Measurements from ENCODE around the gene ROM1. TPM values are rescaled to one million over a fixed set of nuclear protein-coding genes. Genes with fewer than 3 reads are reported as not detected.

The ROM1 gene
- total RNA-seq, 1 experiment from 2014 or later = 1.6 TPM

GRCh38 chr11:62601372-62602140, 11.5 kb upstream of the ROM1 start, which contains the start of gene MTA2:
Gene MTA2, minus strand, starts transcription at chr11:62601865. Its CDS starts 415 bp downstream, at chr11:62601450.
- CTCF ChIA-PET = interaction anchor here (0.7 to 2.1 kb wide), 12 partner anchors 10 to 177 kb away, joined by 3 to 21 read pairs (median 4); partner anchors contain the start of genes C11orf98, CSKMT, EML3 and ROM1
- intact Hi-C loops (cut with micrococcal nuclease; ENCODE audit: unreplicated experiment) = no loop called here
- peaks cover 35% of the 10 kb centered on the region for H3K4me1 Mint-ChIP-seq (ENCODE audit: low read depth, unreplicated experiment)
- no peaks in the 10 kb centered on the region for H3K9me3 Mint-ChIP-seq (ENCODE audit: low read depth, unreplicated experiment)
- H3K36me3 Mint-ChIP-seq (ENCODE audit: insufficient read depth, unreplicated experiment) = peaks cover 75% of the 10 kb centered on the region
- H3K4me3 Mint-ChIP-seq (ENCODE audit: low read depth, unreplicated experiment) = peak within 1 kb of the TSS; percentile 88
- BruUV-seq (replicated peaks) = no TSS peak
- DNase-seq = peak; percentile 99
- peak within 1 kb of the TSS; percentile 78 for H3K27ac Mint-ChIP-seq (ENCODE audit: unreplicated experiment)
- no peaks in the 10 kb centered on the region for H3K27me3 Mint-ChIP-seq (ENCODE audit: unreplicated experiment)
- TF ChIP-seq CTCF (IDR thresholded peaks at IDR 0.05; ENCODE audit: unreplicated experiment) = no peak

GRCh38 chr11:62602141-62603071, 10.7 kb upstream of the ROM1 start:
- peak overlapping the region; percentile 78 for H3K27ac Mint-ChIP-seq (ENCODE audit: unreplicated experiment)
- intact Hi-C loops (cut with micrococcal nuclease; ENCODE audit: unreplicated experiment) = no loop called here
- H3K9me3 Mint-ChIP-seq (ENCODE audit: low read depth, unreplicated experiment) = no peaks in the 10 kb centered on the region
- H3K36me3 Mint-ChIP-seq (ENCODE audit: insufficient read depth, unreplicated experiment) = peaks cover 67% of the 10 kb centered on the region
- no TSS peak for BruUV-seq (replicated peaks)
- no peaks in the 10 kb centered on the region for H3K27me3 Mint-ChIP-seq (ENCODE audit: unreplicated experiment)
- TF ChIP-seq CTCF (IDR thresholded peaks at IDR 0.05; ENCODE audit: unreplicated experiment) = no peak
- DNase-seq = peak; percentile 52
- CTCF ChIA-PET = interaction anchor here (0.7 to 2.1 kb wide), 11 partner anchors 9 to 178 kb away, joined by 3 to 21 read pairs (median 4); partner anchors contain the start of genes C11orf98, CSKMT, EML3 and ROM1
- peaks cover 35% of the 10 kb centered on the region for H3K4me1 Mint-ChIP-seq (ENCODE audit: low read depth, unreplicated experiment)
- peak overlapping the region; percentile 88 for H3K4me3 Mint-ChIP-seq (ENCODE audit: low read depth, unreplicated experiment)

GRCh38 chr11:62603072-62603408, 10.0 kb upstream of the ROM1 start:
- intact Hi-C loops (cut with micrococcal nuclease; ENCODE audit: unreplicated experiment) = no loop called here

More at GRCh38 chr11:62603072-62603408, 10.0 kb upstream of the ROM1 start:
- Mint-ChIP-seq H3K4me1 (ENCODE audit: low read depth, unreplicated experiment) (peaks cover 35% of the 10 kb centered on the region), H3K27ac (ENCODE audit: unreplicated experiment) (no peak overlapping the region), H3K36me3 (ENCODE audit: insufficient read depth, unreplicated experiment) (peaks cover 67% of the 10 kb centered on the region), H3K4me3 (ENCODE audit: low read depth, unreplicated experiment) (peak overlapping the region; percentile 88), H3K27me3 (ENCODE audit: unreplicated experiment) (no peaks in the 10 kb centered on the region), H3K9me3 (ENCODE audit: low read depth, unreplicated experiment) (no peaks in the 10 kb centered on the region)
- CTCF ChIA-PET = no interaction called here
- BruUV-seq (replicated peaks) = no TSS peak
- DNase-seq = no peak
- TF ChIP-seq CTCF (IDR thresholded peaks at IDR 0.05; ENCODE audit: unreplicated experiment) = no peak

All from Calu3 (cell line).